Peyer's patch (tissue), 4 donors: ENCODE data around the gene ACTBL2.

Experiments
- POLR2A ChIP-seq, 2 donors: fragments of 450-650 bp; IDR thresholded peaks; one replicate each; pipeline ENCODE4 v1.5.1; 2017; ENCODE audit warnings: antibody characterized with exemption in 2 of 2, mild to moderate bottlenecking in 2 of 2, moderate library complexity in 2 of 2
- TF ChIP-seq, protein P1 (sequence below), 6 experiments: fragments of 450-650 bp in 4 of 6; fragments of 200-600 bp in 2 of 6; sonication (generic) in 1 of 6; IDR thresholded peaks; one replicate each; pipeline ENCODE4 v1.5.1; 2017 to 2019; ENCODE audit warnings: antibody characterized with exemption in 6 of 6, mild to moderate bottlenecking in 3 of 6, moderate library complexity in 1 of 6

DNA sequence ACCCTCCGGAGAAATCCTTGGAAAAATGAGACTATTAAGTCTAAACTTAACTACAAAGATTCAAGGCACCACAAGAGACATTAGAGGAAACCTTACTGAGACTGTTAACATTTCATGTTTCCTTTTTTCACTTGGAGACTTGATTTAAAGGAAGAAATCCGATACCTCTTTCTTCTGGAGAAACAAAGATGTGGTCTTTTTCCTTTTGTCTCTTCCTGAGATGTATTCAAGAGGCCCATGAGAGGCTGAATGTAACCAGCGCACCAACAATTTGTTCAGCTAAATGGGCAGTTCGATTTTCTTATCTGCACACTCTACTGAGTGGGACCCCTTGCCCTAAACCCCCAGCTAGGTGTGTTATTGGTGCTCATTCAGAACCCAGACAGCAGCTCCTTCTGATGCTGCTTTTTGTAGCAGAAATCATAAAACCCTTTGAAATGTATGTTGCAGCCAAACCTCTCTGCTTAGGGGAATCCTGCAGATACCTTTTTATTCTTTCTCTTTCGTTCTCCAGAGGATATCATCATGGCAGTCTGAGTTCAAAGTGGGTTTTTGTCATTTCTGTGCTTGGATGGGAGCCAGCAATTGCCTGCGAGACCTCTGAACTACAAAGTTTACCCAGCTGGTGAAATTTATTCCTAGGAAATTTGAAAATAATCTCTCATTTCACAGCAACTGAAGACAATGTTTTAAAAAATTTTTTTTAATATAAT, 41.9 kb upstream of the ACTBL2 start:
- TF ChIP-seq POLR2A (IDR thresholded peaks at IDR 0.05): no peak
- TF ChIP-seq, protein P1, sequence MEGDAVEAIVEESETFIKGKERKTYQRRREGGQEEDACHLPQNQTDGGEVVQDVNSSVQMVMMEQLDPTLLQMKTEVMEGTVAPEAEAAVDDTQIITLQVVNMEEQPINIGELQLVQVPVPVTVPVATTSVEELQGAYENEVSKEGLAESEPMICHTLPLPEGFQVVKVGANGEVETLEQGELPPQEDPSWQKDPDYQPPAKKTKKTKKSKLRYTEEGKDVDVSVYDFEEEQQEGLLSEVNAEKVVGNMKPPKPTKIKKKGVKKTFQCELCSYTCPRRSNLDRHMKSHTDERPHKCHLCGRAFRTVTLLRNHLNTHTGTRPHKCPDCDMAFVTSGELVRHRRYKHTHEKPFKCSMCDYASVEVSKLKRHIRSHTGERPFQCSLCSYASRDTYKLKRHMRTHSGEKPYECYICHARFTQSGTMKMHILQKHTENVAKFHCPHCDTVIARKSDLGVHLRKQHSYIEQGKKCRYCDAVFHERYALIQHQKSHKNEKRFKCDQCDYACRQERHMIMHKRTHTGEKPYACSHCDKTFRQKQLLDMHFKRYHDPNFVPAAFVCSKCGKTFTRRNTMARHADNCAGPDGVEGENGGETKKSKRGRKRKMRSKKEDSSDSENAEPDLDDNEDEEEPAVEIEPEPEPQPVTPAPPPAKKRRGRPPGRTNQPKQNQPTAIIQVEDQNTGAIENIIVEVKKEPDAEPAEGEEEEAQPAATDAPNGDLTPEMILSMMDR (IDR thresholded peaks at IDR 0.05): no peak
